HEK293T (cell line): ENCODE measurements around the gene PTPN21.

ENCODE experiments used
- CTCF ChIA-PET: fragments of 350-600 bp; formaldehyde crosslinking; extraction: SDS; loops from one replicate; lab custom pipeline; 2021; ENCODE audit warnings: antibody characterized with exemption, inconsistent platforms; lab: Yijun Ruan, JAX
- POLR2A ChIA-PET: fragments of 350-600 bp; formaldehyde crosslinking; extraction: SDS; loops from one replicate; lab custom pipeline; 2020; ENCODE audit warnings: antibody characterized with exemption, inconsistent platforms; lab: Yijun Ruan, JAX
- DNase-seq: peaks from one replicate; pipeline ENCODE4 v3.0.0; 2012; ENCODE audit warnings: mixed read lengths; ENCODE audit errors: extremely low spot score
- ARNT ChIP-seq: fragments of 450-650 bp; IDR thresholded peaks from 2 replicates; pipeline ENCODE4 v1.6.1; 2017; ENCODE audit warnings: mild to moderate bottlenecking
- BHLHE40 ChIP-seq: fragments of 450-650 bp; IDR thresholded peaks from 2 replicates; pipeline ENCODE4 v1.6.1; 2016; ENCODE audit warnings: mild to moderate bottlenecking, moderate library complexity, borderline replicate concordance
- CTBP1 ChIP-seq: fragments of 450-650 bp; IDR thresholded peaks from 2 replicates; pipeline ENCODE4 v1.6.1; 2016; ENCODE audit warnings: borderline replicate concordance
- ELF4 ChIP-seq: fragments of 450-650 bp; IDR thresholded peaks from 2 replicates; pipeline ENCODE4 v1.6.1; 2017; ENCODE audit warnings: antibody characterized with exemption
- FOXA1 ChIP-seq: fragments of 450-650 bp; IDR thresholded peaks from 2 replicates; pipeline ENCODE4 v1.6.1; 2016; ENCODE audit warnings: mild to moderate bottlenecking
- FOXK2 ChIP-seq: fragments of 450-650 bp; IDR thresholded peaks from 2 replicates; pipeline ENCODE4 v1.6.1; 2016; ENCODE audit warnings: mild to moderate bottlenecking
- FOXM1 ChIP-seq: fragments of 450-650 bp; IDR thresholded peaks from 2 replicates; pipeline ENCODE4 v1.6.1; 2017; ENCODE audit warnings: mild to moderate bottlenecking, borderline replicate concordance
- HDGF ChIP-seq: fragments of 450-650 bp; IDR thresholded peaks from 2 replicates; pipeline ENCODE4 v1.6.1; 2017; ENCODE audit warnings: antibody characterized with exemption, borderline replicate concordance
- L3MBTL2 ChIP-seq: fragments of 450-650 bp; conservative IDR thresholded peaks from 2 replicates; pipeline ENCODE4 v1.6.1; 2016; ENCODE audit warnings: mild to moderate bottlenecking
- LEF1 ChIP-seq: fragments of 450-650 bp; IDR thresholded peaks from 2 replicates; pipeline ENCODE4 v1.6.1; 2017; ENCODE audit warnings: mild to moderate bottlenecking, borderline replicate concordance
- NFRKB ChIP-seq: fragments of 450-650 bp; IDR thresholded peaks from 2 replicates; pipeline ENCODE4 v1.6.1; 2016; ENCODE audit warnings: mild to moderate bottlenecking, moderate library complexity
- SP1 ChIP-seq: fragments of 450-650 bp; IDR thresholded peaks from 2 replicates; pipeline ENCODE4 v1.6.1; 2017
- SUZ12 ChIP-seq: fragments of 450-650 bp; IDR thresholded peaks from 2 replicates; pipeline ENCODE4 v1.6.1; 2016; ENCODE audit warnings: mild to moderate bottlenecking
- TARDBP ChIP-seq: fragments of 450-650 bp; IDR thresholded peaks from 2 replicates; pipeline ENCODE4 v1.6.1; 2016
- ZNF384 ChIP-seq: fragments of 450-650 bp; IDR thresholded peaks from 2 replicates; pipeline ENCODE4 v1.6.1; 2016
- TF ChIP-seq, protein P1 (sequence below): fragments of 450-650 bp; IDR thresholded peaks from 2 replicates; pipeline ENCODE4 v1.6.1; 2016

The PTPN21 gene

DNA sequence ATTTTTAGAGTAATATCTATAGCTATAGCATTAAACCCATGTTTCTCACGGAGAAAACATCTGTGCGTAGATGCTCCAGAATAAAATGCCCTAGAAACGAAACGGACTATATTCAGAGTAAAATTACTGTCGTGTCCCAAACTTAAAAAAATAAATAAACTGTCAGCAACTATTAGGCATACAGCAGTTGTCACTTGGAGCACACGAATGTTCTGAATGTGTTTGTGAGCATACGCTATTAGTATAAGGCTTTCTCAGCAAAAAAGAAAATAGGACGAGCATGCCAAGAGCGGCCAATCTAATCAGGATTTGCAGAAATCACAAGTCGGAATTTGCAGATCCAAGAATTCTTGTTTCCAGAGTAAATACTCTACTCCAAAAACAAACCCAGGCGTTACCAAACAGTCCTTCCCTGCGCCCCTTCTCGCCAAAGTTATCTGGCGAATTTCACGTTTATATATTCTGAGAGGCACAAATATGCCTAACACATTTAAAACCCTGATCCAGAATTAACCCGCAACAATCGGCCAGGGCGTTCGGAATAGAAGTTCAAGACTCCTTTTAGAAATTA, 836 bp downstream of the PTPN21 start:
- POLR2A ChIA-PET: interaction anchor here (0.9 kb wide), 1 partner anchor 9 kb away, joined by 4 read pairs; the partner anchor contains the start of gene ZC3H14
- CTCF ChIA-PET: no interaction called here
- TF ChIP-seq CTBP1 (no peak), FOXA1 (no peak)
- DNase-seq: no peak

DNA sequence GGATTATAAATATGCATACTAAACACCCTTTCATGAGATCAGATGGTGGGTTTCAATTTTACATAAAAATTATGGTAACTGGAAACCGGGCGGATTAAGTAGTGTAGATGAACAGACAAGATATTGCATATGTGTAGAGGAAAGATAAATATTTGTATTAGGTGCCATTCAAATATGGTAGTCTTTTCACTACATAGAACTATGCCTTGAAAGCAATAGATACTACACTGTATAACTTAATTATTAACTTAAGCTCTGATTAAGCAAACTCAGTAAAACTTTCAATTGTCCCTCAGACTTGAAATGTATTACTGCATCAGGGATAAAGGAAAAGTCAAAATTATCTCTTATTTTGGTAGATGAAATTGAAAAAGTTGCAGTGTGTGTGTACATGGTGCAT, 1.9 kb downstream of the PTPN21 start:
- no peak for DNase-seq
- ChIA-PET POLR2A (interaction anchor here (1.3 kb wide), 1 partner anchor 15 kb away, joined by 4 read pairs; no protein-coding TSS in a partner anchor), CTCF (no interaction called here)
- TF ChIP-seq CTBP1 (no peak), FOXA1 (no peak), NFRKB (no peak), ELF4 (no peak), L3MBTL2 (no peak), SP1 (no peak), ARNT (no peak), HDGF (no peak), LEF1 (no peak), BHLHE40 (no peak), ZNF384 (no peak), FOXK2 (no peak)

DNA sequence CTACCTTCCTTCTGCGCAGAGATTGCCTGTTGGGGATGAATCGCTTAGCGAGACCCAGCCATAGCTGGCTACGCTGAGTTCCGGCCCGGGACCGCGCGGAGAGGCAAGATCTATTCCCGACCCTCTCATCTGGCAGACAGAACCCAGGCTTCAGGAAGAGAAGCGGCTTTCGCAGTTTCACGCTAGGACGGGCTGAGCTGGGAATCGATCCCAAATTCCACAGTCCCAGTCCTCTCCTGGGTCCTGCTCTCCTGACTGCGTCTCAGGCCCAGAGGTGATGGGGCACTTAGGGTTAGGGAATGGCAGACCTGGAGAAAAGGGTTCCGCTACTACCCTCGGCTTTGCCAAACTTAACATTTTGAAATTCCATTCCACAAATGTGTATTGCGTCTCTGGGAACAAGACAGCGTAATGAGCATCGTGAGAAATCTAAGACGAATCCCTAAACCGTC, 2.8 kb downstream of the PTPN21 start:
- TF ChIP-seq, protein P1, sequence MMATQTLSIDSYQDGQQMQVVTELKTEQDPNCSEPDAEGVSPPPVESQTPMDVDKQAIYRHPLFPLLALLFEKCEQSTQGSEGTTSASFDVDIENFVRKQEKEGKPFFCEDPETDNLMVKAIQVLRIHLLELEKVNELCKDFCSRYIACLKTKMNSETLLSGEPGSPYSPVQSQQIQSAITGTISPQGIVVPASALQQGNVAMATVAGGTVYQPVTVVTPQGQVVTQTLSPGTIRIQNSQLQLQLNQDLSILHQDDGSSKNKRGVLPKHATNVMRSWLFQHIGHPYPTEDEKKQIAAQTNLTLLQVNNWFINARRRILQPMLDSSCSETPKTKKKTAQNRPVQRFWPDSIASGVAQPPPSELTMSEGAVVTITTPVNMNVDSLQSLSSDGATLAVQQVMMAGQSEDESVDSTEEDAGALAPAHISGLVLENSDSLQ: no peak
- no peak for TF ChIP-seq FOXM1
- TF ChIP-seq ZNF384: no peak
- CTCF ChIA-PET: interaction anchor here (0.6 kb wide), 2 partner anchors 109 to 555 kb away, joined by 5 to 6 read pairs; no protein-coding TSS in a partner anchor
- POLR2A ChIA-PET: interaction anchor here (0.8 to 1.3 kb wide), 2 partner anchors 11 to 16 kb away, joined by 3 to 4 read pairs; partner anchors contain the start of gene ZC3H14
- peak; percentile 35 for DNase-seq

DNA sequence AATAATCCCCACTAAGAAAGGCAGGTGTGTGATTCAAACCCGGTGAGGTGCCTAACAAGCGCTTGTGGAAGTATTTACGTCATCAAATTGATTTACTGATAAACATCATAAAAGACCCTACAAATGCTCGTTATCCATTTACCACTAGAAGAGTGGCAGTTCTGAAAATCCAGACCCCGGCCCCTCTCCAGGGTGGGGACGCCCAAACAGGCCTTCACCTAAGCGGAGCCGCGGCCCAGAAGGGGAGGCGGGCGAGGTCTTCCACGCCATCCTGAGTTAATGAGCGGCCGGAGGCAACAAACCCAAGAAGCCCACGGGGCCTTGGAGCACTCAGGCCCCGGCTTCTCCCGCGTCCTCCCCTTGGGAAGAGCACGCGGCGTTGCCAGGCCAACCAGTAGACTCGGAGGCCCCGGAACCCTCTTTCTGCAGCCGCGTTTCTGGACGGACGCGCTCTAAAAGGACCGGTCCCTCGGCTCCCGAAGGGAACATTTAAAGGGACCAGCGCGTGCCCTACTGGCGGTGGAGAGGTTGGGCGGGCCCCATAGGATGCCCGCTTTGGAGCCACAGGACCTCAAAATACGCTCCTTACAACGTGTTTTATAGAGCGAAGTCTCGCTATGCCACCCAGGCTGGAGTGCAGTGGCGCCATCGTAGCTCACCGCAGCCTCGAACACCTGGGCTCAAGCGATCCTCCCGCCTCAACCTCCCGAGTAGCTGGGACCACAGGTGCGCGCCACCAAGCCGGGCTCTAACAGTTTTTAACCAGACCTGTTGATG, 3.5 kb downstream of the PTPN21 start:
- ChIA-PET POLR2A (interaction anchor here (0.8 to 1.3 kb wide), 2 partner anchors 11 to 16 kb away, joined by 3 to 4 read pairs; partner anchors contain the start of gene ZC3H14), CTCF (interaction anchor here (0.6 kb wide), 2 partner anchors 108 to 554 kb away, joined by 5 to 6 read pairs; no protein-coding TSS in a partner anchor)
- TF ChIP-seq CTBP1: peak; percentile 89
- TF ChIP-seq LEF1: 0 out of 2 replicates have a peak, but pooled peaks have one; percentile 70
- TF ChIP-seq FOXM1: peak; percentile 86
- no peak for TF ChIP-seq ZNF384
- peak; percentile 59; the same call in 1 of the 2 replicates for TF ChIP-seq ARNT
- TF ChIP-seq L3MBTL2: peak; percentile 95
- peak; percentile 80 for DNase-seq

DNA sequence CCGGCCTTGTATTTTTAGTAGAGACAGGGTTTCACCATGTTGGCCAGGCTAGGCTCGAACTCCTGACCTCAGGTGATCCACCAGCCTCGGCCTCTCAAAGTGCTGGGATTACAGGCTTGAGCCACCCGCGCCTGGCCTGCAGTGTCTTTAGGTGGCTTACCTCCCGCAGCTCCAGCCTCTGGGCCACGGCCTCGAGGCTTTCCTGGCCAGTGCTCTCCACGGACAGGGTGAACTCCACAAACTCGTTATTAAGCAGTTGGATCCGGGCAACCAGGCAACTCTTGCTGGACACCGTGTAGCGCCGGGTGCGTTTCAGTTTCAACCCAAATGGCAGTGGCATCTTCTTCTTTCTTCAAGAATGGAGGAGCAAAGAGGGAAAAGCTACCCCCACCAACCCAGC, 4.7 kb downstream of the PTPN21 start:
- DNase-seq: no peak
- POLR2A ChIA-PET: no interaction called here
- CTCF ChIA-PET: no interaction called here
- TF ChIP-seq FOXK2 (no peak), ZNF384 (no peak), HDGF (no peak), FOXA1 (no peak), SUZ12 (no peak), L3MBTL2 (no peak), LEF1 (no peak), FOXM1 (no peak), BHLHE40 (no peak), NFRKB (no peak), SP1 (no peak), TARDBP (no peak), ELF4 (no peak), CTBP1 (no peak)

DNA sequence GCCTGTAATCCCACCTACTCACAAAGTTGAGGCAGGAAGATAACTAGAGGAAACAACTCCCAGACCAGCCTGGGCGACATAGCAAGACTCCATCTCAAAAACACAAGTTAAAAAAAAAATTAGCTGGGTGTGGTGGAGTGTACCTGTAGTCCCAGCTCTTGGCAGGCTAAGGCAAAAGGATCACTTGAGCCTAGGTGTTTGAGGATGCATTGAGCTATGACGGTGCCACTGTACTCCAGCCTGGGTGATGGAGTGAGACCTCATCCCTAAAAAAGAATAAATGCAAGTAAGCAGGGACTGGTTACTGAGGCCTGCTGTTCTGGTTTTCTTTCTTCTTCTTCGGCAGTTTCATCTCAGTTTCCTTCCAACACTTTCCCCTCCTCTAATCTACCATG, 7.4 kb downstream of the PTPN21 start:
- TF ChIP-seq ARNT (no peak), TARDBP (no peak), CTBP1 (no peak)
- TF ChIP-seq, protein P1: no peak
- ChIA-PET POLR2A (no interaction called here), CTCF (no interaction called here)
- DNase-seq: no peak

DNA sequence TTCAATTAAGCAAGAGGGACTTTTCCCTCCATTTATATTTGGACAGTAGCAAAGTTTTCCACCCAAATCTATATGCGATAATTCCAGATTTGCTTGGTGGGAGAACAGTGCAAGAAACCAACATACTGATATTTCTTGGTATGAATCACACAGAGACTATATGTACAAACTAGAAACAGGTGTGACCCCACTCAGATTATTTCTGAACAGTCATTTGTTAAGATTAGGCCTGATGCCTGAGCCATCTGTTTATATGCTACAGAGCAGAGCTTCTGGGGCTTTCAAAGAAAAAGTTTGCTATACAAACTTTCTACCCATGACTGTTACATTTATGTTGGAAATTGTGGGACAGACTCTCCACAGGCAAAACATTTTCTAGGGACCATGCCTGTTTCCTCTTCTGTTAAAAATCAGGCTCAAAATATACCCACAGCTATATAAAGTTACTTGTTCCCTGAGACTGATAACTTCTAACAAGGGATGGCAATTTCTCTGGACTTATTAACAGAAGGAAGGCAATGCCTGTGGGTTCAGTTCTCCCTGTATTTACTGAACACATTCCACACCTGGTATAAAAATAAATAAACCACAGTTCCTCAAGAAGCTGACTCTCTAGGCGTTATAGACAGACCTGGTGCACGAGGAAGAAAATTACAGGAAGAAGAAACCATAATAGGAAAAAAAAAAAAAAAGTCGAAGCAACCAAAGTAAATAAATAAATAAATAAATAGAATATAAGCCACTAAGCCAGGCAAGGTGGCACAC, 8.0 kb downstream of the PTPN21 start:
- CTCF ChIA-PET: no interaction called here
- POLR2A ChIA-PET: no interaction called here
- no peak for DNase-seq
- TF ChIP-seq LEF1 (no peak), ARNT (no peak), ZNF384 (no peak), HDGF (no peak), FOXK2 (no peak), TARDBP (no peak), BHLHE40 (no peak), CTBP1 (no peak), SP1 (no peak), L3MBTL2 (no peak), SUZ12 (no peak), ELF4 (no peak), FOXM1 (no peak), FOXA1 (no peak), NFRKB (no peak)
- TF ChIP-seq, protein P1: no peak
